Lower leg skin (tissue), 3 donors: ENCODE data around the gene TYMP.
"Not testable (repeated sequence)": the region's sequence is repeated elsewhere in the genome, so short reads cannot be mapped to it uniquely, and the experiment has no call there.

Experiments used
- POLR2A ChIP-seq, 2 donors: fragments of 450-650 bp; IDR thresholded peaks; one replicate each; pipeline ENCODE4 v1.6.1; 2016 to 2017; ENCODE audit warnings: antibody characterized with exemption in 2 of 2, mild to moderate bottlenecking in 1 of 2, moderate library complexity in 1 of 2
- TF ChIP-seq, protein P1 (sequence below), 3 donors: fragments of 450-650 bp; IDR thresholded peaks; one replicate each; pipeline ENCODE4 v1.5.1; 2016; ENCODE audit warnings: antibody characterized with exemption in 3 of 3, mild to moderate bottlenecking in 3 of 3, moderate library complexity in 2 of 3

DNA sequence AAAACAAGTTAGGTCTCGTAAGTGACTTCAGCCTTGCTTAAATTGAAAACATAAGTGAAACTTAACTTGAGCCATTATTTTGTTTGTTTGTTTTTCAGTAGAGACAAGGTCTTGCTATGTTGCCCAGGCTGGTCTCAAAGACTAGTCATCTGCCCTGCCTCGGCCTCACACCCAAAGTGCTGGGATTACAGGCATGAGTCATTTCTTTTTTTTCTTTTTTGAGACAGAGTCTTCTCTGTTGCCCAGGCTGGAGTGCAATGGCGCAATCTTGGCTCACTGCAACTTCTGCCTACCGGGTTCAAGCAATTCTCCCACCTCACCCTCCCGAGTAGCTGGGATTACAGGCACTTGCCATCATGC, 11.8 kb upstream of the TYMP start:
- TF ChIP-seq POLR2A (IDR thresholded peaks at IDR 0.05): not testable (repeated sequence)
- TF ChIP-seq, protein P1, sequence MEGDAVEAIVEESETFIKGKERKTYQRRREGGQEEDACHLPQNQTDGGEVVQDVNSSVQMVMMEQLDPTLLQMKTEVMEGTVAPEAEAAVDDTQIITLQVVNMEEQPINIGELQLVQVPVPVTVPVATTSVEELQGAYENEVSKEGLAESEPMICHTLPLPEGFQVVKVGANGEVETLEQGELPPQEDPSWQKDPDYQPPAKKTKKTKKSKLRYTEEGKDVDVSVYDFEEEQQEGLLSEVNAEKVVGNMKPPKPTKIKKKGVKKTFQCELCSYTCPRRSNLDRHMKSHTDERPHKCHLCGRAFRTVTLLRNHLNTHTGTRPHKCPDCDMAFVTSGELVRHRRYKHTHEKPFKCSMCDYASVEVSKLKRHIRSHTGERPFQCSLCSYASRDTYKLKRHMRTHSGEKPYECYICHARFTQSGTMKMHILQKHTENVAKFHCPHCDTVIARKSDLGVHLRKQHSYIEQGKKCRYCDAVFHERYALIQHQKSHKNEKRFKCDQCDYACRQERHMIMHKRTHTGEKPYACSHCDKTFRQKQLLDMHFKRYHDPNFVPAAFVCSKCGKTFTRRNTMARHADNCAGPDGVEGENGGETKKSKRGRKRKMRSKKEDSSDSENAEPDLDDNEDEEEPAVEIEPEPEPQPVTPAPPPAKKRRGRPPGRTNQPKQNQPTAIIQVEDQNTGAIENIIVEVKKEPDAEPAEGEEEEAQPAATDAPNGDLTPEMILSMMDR (IDR thresholded peaks at IDR 0.05): not testable (repeated sequence)
